H1 (cell line): ENCODE data around the gene FCER2. TPM values are rescaled to one million over a fixed set of nuclear protein-coding genes. Genes with fewer than 3 reads are reported as not detected.

Source experiments
- BACH1 ChIP-seq: IDR thresholded peaks from 2 replicates; pipeline ENCODE4 v1.6.1; 2012; ENCODE audit warnings: low read length, improper control_type of control experiment
- JUN ChIP-seq: IDR thresholded peaks from 2 replicates; pipeline ENCODE4 v1.6.1; 2011; ENCODE audit warnings: low read depth, mild to moderate bottlenecking, improper control_type of control experiment, low read length
- polyA plus RNA-seq, 7 experiments: library from polyadenylated mRNA; depleted of rRNA in 3 of 7; stranded (reverse) in 5 of 7; unstranded in 2 of 7; fragments of >200 nt in 5 of 7; fragments of 200-250 nt in 2 of 7; gene quantifications; 1 replicate in 5 of 7; 2 replicates in 1 of 7; 4 replicates in 1 of 7; pipeline versions ENCODE4 v1.2.1 to v1.2.3, GENCODE V29; 2011 to 2013; ENCODE audit warnings: missing spikeins in 2 of 7, mixed read lengths in 2 of 7
- total RNA-seq: library from RNA; stranded (reverse); fragmentation: NEBNext Ultra II Directional; extraction: Animal tissue kit (Norgen Biotek cat#: 25700); gene quantifications from 2 replicates; pipeline ENCODE4 v1.2.1, GENCODE V29; 2021

FCER2 gene
- total and polyA plus RNA-seq, 2 of the 8 experiments (the other 6 are each of a cell fraction or from before 2014, with no cell fraction given) = 0.67 TPM; not detected in 1

GRCh38 chr19:7657131-7657751 lies 44.7 kb downstream of the FCER2 start (continued):
- no peak for TF ChIP-seq BACH1
- no peak for TF ChIP-seq JUN
